ENCODE measurements around the gene OSGEPL1.

OSGEPL1 gene

GRCh38 chr2:189797902-189798301 is 35.3 kb upstream of the OSGEPL1 start:
- Histone ChIP-seq H3K9me3 (ENCODE audit: control extremely low read depth in 1 of 5, control insufficient read depth in 4 of 5, insufficient read depth in 2 of 5, low read depth in 1 of 5, low read length in 4 of 5) (no peaks in the 10 kb centered on the region), H3K4me3 (ENCODE audit: control insufficient read depth in 1 of 7, extremely low read depth in 1 of 7, insufficient read depth in 4 of 7, low read depth in 2 of 7, low read length in 6 of 7) (no peak overlapping the region), H3K27ac (ENCODE audit: insufficient read depth in 1 of 2, low read depth in 1 of 2, low read length in 2 of 2, poor library complexity in 1 of 2, severe bottlenecking in 2 of 2) (peak overlapping the region in 1 of 2 experiments; percentile 3), H3K4me1 (ENCODE audit: control extremely low read depth in 1 of 4, control insufficient read depth in 4 of 4, insufficient read depth in 4 of 4, low read length in 3 of 4) (no peaks in the 10 kb centered on the region), H3K36me3 (ENCODE audit: control insufficient read depth in 4 of 4, insufficient read depth in 4 of 4, low read length in 3 of 4) (peaks cover 15 to 59% (median 42%) of the 10 kb centered on the region in 4 experiments), H3K27me3 (replicated peaks in 2 of 5; ENCODE audit: control insufficient read depth in 4 of 5, insufficient read depth in 5 of 5, low read length in 4 of 5) (no peaks in the 10 kb centered on the region)
- CTCF ChIA-PET: interaction anchor here (0.9 to 2.0 kb wide), 6 partner anchors 8 to 325 kb away, joined by 3 to 8 read pairs (median 4); no protein-coding TSS in a partner anchor
- WGBS (ENCODE audit: insufficient coverage): 98% methylated on average over 5 of the region's 6 CpGs
- POLR2A ChIA-PET: no interaction called here
- DNase-seq: no peak

- ChIA-PET POLR2A (no interaction called here), CTCF (interaction anchor here (1.5 to 1.8 kb wide), 2 partner anchors 8 to 134 kb away, joined by 4 read pairs; no protein-coding TSS in a partner anchor)
- H3K9me3 ChIP-seq (ENCODE audit: control extremely low read depth in 1 of 5, control insufficient read depth in 4 of 5, insufficient read depth in 2 of 5, low read depth in 1 of 5, low read length in 4 of 5): no peaks in the 10 kb centered on the region
- WGBS (ENCODE audit: insufficient coverage): no CpG with 5 or more reads among the region's 1 CpG
- no peaks in the 10 kb centered on the region for H3K27me3 ChIP-seq (replicated peaks in 2 of 5; ENCODE audit: control insufficient read depth in 4 of 5, insufficient read depth in 5 of 5, low read length in 4 of 5)
- peaks cover 18 to 54% (median 36%) of the 10 kb centered on the region in 4 experiments for H3K36me3 ChIP-seq (ENCODE audit: control insufficient read depth in 4 of 4, insufficient read depth in 4 of 4, low read length in 3 of 4)
- H3K4me1 ChIP-seq (ENCODE audit: control extremely low read depth in 1 of 4, control insufficient read depth in 4 of 4, insufficient read depth in 4 of 4, low read length in 3 of 4): no peaks in the 10 kb centered on the region
- DNase-seq: no peak
- H3K27ac ChIP-seq (ENCODE audit: insufficient read depth in 1 of 2, low read depth in 1 of 2, low read length in 2 of 2, poor library complexity in 1 of 2, severe bottlenecking in 2 of 2): no peak overlapping the region
- H3K4me3 ChIP-seq (ENCODE audit: control insufficient read depth in 1 of 7, extremely low read depth in 1 of 7, insufficient read depth in 4 of 7, low read depth in 2 of 7, low read length in 6 of 7): no peak overlapping the region
These were observed 31.7 kb upstream of the OSGEPL1 start for GRCh38 chr2:189794310-189794709.

GRCh38 chr2:189791338-189792042 is 28.9 kb upstream of the OSGEPL1 start:
- DNase-seq: no peak
- Histone ChIP-seq H3K9me3 (ENCODE audit: control extremely low read depth in 1 of 5, control insufficient read depth in 4 of 5, insufficient read depth in 2 of 5, low read depth in 1 of 5, low read length in 4 of 5) (no peaks in the 10 kb centered on the region), H3K36me3 (ENCODE audit: control insufficient read depth in 4 of 4, insufficient read depth in 4 of 4, low read length in 3 of 4) (peaks cover 15 to 43% (median 27%) of the 10 kb centered on the region in 4 experiments), H3K4me1 (ENCODE audit: control extremely low read depth in 1 of 4, control insufficient read depth in 4 of 4, insufficient read depth in 4 of 4, low read length in 3 of 4) (no peaks in the 10 kb centered on the region), H3K4me3 (ENCODE audit: control insufficient read depth in 1 of 7, extremely low read depth in 1 of 7, insufficient read depth in 4 of 7, low read depth in 2 of 7, low read length in 6 of 7) (no peak overlapping the region), H3K27ac (ENCODE audit: insufficient read depth in 1 of 2, low read depth in 1 of 2, low read length in 2 of 2, poor library complexity in 1 of 2, severe bottlenecking in 2 of 2) (no peak overlapping the region), H3K27me3 (replicated peaks in 2 of 5; ENCODE audit: control insufficient read depth in 4 of 5, insufficient read depth in 5 of 5, low read length in 4 of 5) (no peaks in the 10 kb centered on the region)
- CTCF ChIA-PET: interaction anchor here (0.5 to 1.6 kb wide), 2 partner anchors 29 to 118 kb away, joined by 3 read pairs; no protein-coding TSS in a partner anchor
- WGBS (ENCODE audit: insufficient coverage): 94% methylated on average over 8 of the region's 12 CpGs
- POLR2A ChIA-PET: no interaction called here

GRCh38 chr2:189783927-189784867 is 21.6 kb upstream of the OSGEPL1 start, which contains the start of the genes ORMDL1 and PMS1:
ORMDL1 (minus strand) TSS chr2:189784339; CDS start chr2:189782595, 1,744 bp downstream.
PMS1 (plus strand) TSS chr2:189784450; CDS start chr2:189791810, 7,360 bp downstream.
- H3K27ac ChIP-seq (ENCODE audit: insufficient read depth in 1 of 2, low read depth in 1 of 2, low read length in 2 of 2, poor library complexity in 1 of 2, severe bottlenecking in 2 of 2): peak within 1 kb of the TSS; percentile 78 to 90
- DNase-seq: peak; percentile 96 to 99 (median 98)
- H3K36me3 ChIP-seq (ENCODE audit: control insufficient read depth in 4 of 4, insufficient read depth in 4 of 4, low read length in 3 of 4): peaks cover 6 to 29% (median 12%) of the 10 kb centered on the region in 4 experiments
- ChIA-PET CTCF (interaction anchor here (2.0 kb wide), 1 partner anchor 22 kb away, joined by 11 read pairs; the partner anchor contains the start of gene OSGEPL1), POLR2A (interaction anchor here (0.7 to 1.9 kb wide), 2 partner anchors 14 to 21 kb away, joined by 3 to 14 read pairs; partner anchors contain the start of gene OSGEPL1)
- no peaks in the 10 kb centered on the region for H3K9me3 ChIP-seq (ENCODE audit: control extremely low read depth in 1 of 5, control insufficient read depth in 4 of 5, insufficient read depth in 2 of 5, low read depth in 1 of 5, low read length in 4 of 5)
- H3K4me1 ChIP-seq (ENCODE audit: control extremely low read depth in 1 of 4, control insufficient read depth in 4 of 4, insufficient read depth in 4 of 4, low read length in 3 of 4): peaks cover 12 to 25% (median 19%) of the 10 kb centered on the region in 4 experiments
- no peaks in the 10 kb centered on the region for H3K27me3 ChIP-seq (replicated peaks in 2 of 5; ENCODE audit: control insufficient read depth in 4 of 5, insufficient read depth in 5 of 5, low read length in 4 of 5)
- WGBS (ENCODE audit: insufficient coverage): under 1% methylated on average over 69 of the region's 96 CpGs
- peak within 1 kb of the TSS; percentile 73 to 98 (median 90) for H3K4me3 ChIP-seq (ENCODE audit: control insufficient read depth in 1 of 7, extremely low read depth in 1 of 7, insufficient read depth in 4 of 7, low read depth in 2 of 7, low read length in 6 of 7)

GRCh38 chr2:189783451-189783926 is 20.9 kb upstream of the OSGEPL1 start:
- H3K36me3 ChIP-seq (ENCODE audit: control insufficient read depth in 4 of 4, insufficient read depth in 4 of 4, low read length in 3 of 4): peaks cover 9 to 29% (median 19%) of the 10 kb centered on the region in 4 experiments
- WGBS (ENCODE audit: insufficient coverage): 0% methylated on average over 14 of the region's 17 CpGs
- no peaks in the 10 kb centered on the region for H3K9me3 ChIP-seq (ENCODE audit: control extremely low read depth in 1 of 5, control insufficient read depth in 4 of 5, insufficient read depth in 2 of 5, low read depth in 1 of 5, low read length in 4 of 5)
- no peaks in the 10 kb centered on the region for H3K27me3 ChIP-seq (replicated peaks in 2 of 5; ENCODE audit: control insufficient read depth in 4 of 5, insufficient read depth in 5 of 5, low read length in 4 of 5)
- H3K27ac ChIP-seq (ENCODE audit: insufficient read depth in 1 of 2, low read depth in 1 of 2, low read length in 2 of 2, poor library complexity in 1 of 2, severe bottlenecking in 2 of 2): peak overlapping the region; percentile 78 to 90
- POLR2A ChIA-PET: interaction anchor here (0.7 to 1.9 kb wide), 2 partner anchors 15 to 20 kb away, joined by 3 to 14 read pairs; partner anchors contain the start of gene OSGEPL1
- peak overlapping the region; percentile 73 to 98 (median 90) for H3K4me3 ChIP-seq (ENCODE audit: control insufficient read depth in 1 of 7, extremely low read depth in 1 of 7, insufficient read depth in 4 of 7, low read depth in 2 of 7, low read length in 6 of 7)
- no peak for DNase-seq
- CTCF ChIA-PET: interaction anchor here (2.0 kb wide), 1 partner anchor 21 kb away, joined by 11 read pairs; the partner anchor contains the start of gene OSGEPL1
- H3K4me1 ChIP-seq (ENCODE audit: control extremely low read depth in 1 of 4, control insufficient read depth in 4 of 4, insufficient read depth in 4 of 4, low read length in 3 of 4): peaks cover 12 to 25% (median 19%) of the 10 kb centered on the region in 4 experiments

GRCh38 chr2:189782221-189782671 is 19.7 kb upstream of the OSGEPL1 start:
- WGBS (ENCODE audit: insufficient coverage): 80% methylated on average over 3 of the region's 4 CpGs
- Histone ChIP-seq H3K4me1 (ENCODE audit: control extremely low read depth in 1 of 4, control insufficient read depth in 4 of 4, insufficient read depth in 4 of 4, low read length in 3 of 4) (peaks cover 12 to 25% (median 19%) of the 10 kb centered on the region in 4 experiments), H3K27me3 (replicated peaks in 2 of 5; ENCODE audit: control insufficient read depth in 4 of 5, insufficient read depth in 5 of 5, low read length in 4 of 5) (no peaks in the 10 kb centered on the region), H3K27ac (ENCODE audit: insufficient read depth in 1 of 2, low read depth in 1 of 2, low read length in 2 of 2, poor library complexity in 1 of 2, severe bottlenecking in 2 of 2) (peak overlapping the region in 1 of 2 experiments; percentile 90), H3K4me3 (ENCODE audit: control insufficient read depth in 1 of 7, extremely low read depth in 1 of 7, insufficient read depth in 4 of 7, low read depth in 2 of 7, low read length in 6 of 7) (peak overlapping the region in 3 of 7 experiments; percentile 84 to 98 (median 91)), H3K36me3 (ENCODE audit: control insufficient read depth in 4 of 4, insufficient read depth in 4 of 4, low read length in 3 of 4) (peaks cover 14 to 32% (median 24%) of the 10 kb centered on the region in 4 experiments), H3K9me3 (ENCODE audit: control extremely low read depth in 1 of 5, control insufficient read depth in 4 of 5, insufficient read depth in 2 of 5, low read depth in 1 of 5, low read length in 4 of 5) (no peaks in the 10 kb centered on the region)
- POLR2A ChIA-PET: no interaction called here
- DNase-seq: no peak
- CTCF ChIA-PET: interaction anchor here (1.5 to 3.4 kb wide), 2 partner anchors 19 to 108 kb away, joined by 3 to 24 read pairs; partner anchors contain the start of genes ANKAR and OSGEPL1
